HEK293 (cell line): ENCODE results near the gene MICU2.

Experiments used
- CTCF ChIA-PET: fragments of 350-600 bp; formaldehyde crosslinking; extraction: SDS; loops from one replicate; lab custom pipeline; 2021; ENCODE audit warnings: antibody characterized with exemption; lab: Yijun Ruan, JAX
- POLR2A ChIA-PET: fragments of 300-600 bp; formaldehyde crosslinking; extraction: SDS; loops from one replicate; lab custom pipeline; 2020; ENCODE audit warnings: antibody characterized with exemption, inconsistent platforms; lab: Yijun Ruan, JAX
- H3K27ac ChIP-seq: fragments of 200-500 bp; sonication (Bioruptor generic); 2 replicates; pipeline ENCODE4 v1.5.1; 2014; ENCODE audit warnings: low read depth, low read length, control low read depth, inconsistent platforms; ENCODE audit errors: extremely low read depth
- H3K36me3 ChIP-seq, 2 experiments: fragments of 200-500 bp in 1 of 2; sonication (Bioruptor generic) in 1 of 2; 1 replicate in 1 of 2; 2 replicates in 1 of 2; pipeline ENCODE4 v1.5.1; 2014 to 2017; ENCODE audit warnings: inconsistent platforms in 2 of 2, low read length in 2 of 2; ENCODE audit not compliant: control insufficient read depth in 2 of 2, insufficient read depth in 1 of 2
- H3K4me1 ChIP-seq: fragments of 200-500 bp; sonication (Bioruptor generic); 2 replicates; pipeline ENCODE4 v1.5.1; 2014; ENCODE audit warnings: mild to moderate bottlenecking, low read length, inconsistent platforms; ENCODE audit not compliant: control insufficient read depth, insufficient read depth
- H3K4me3 ChIP-seq: 2 replicates; pipeline ENCODE4 v1.5.1; 2011; ENCODE audit warnings: low read depth, mild to moderate bottlenecking, control low read depth, low read length, moderate library complexity
- H3K9me3 ChIP-seq: fragments of 200-500 bp; sonication (Bioruptor generic); 2 replicates; pipeline ENCODE4 v1.5.1; 2014; ENCODE audit warnings: low read depth, low read length, inconsistent platforms; ENCODE audit not compliant: control insufficient read depth, insufficient read depth
- ZSCAN18 ChIP-seq: fragments of 450-650 bp; formaldehyde crosslinking; IDR thresholded peaks from 2 replicates; pipeline ENCODE4 v1.5.1; 2016; ENCODE audit warnings: missing biosample characterization, missing genetic modification characterization
- ZSCAN30 ChIP-seq: fragments of 450-650 bp; IDR thresholded peaks from 2 replicates; pipeline ENCODE4 v1.5.1; 2018; ENCODE audit warnings: missing biosample characterization, mild to moderate bottlenecking, missing genetic modification characterization, moderate library complexity

MICU2 gene

GRCh38 chr13:21443171-21443570 is 160.8 kb downstream of the MICU2 start:
- H3K27ac ChIP-seq = no peak overlapping the region
- POLR2A ChIA-PET = interaction anchor here (0.6 kb wide), 1 partner anchor 17 kb away, joined by 5 read pairs; no protein-coding TSS in a partner anchor
- CTCF ChIA-PET = no interaction called here

More at GRCh38 chr13:21443171-21443570, 160.8 kb downstream of the MICU2 start:
- no peak overlapping the region for H3K4me3 ChIP-seq
- TF ChIP-seq ZSCAN30 (no peak), ZSCAN18 (tag by site-specific recombination) (no peak)
- no peaks in the 10 kb centered on the region for H3K9me3 ChIP-seq
- H3K4me1 ChIP-seq = no peaks in the 10 kb centered on the region
- no peaks in the 10 kb centered on the region for H3K36me3 ChIP-seq
